PC-3 (cell line): ENCODE data around the gene GJC1.

Experiments
- EZH2 ChIP-seq: fragments of 300-600 bp; sonication (generic); IDR thresholded peaks from one replicate; pipeline ENCODE4 v1.6.1; 2017; ENCODE audit warnings: antibody characterized with exemption, mild to moderate bottlenecking, low read length; ENCODE audit not compliant: unreplicated experiment
- TF ChIP-seq, protein P1 (sequence below): fragments of 300-600 bp; sonication (generic); conservative IDR thresholded peaks from 2 replicates; pipeline ENCODE4 v1.5.1; 2017; ENCODE audit warnings: antibody characterized with exemption, low read depth, mild to moderate bottlenecking, low read length

DNA sequence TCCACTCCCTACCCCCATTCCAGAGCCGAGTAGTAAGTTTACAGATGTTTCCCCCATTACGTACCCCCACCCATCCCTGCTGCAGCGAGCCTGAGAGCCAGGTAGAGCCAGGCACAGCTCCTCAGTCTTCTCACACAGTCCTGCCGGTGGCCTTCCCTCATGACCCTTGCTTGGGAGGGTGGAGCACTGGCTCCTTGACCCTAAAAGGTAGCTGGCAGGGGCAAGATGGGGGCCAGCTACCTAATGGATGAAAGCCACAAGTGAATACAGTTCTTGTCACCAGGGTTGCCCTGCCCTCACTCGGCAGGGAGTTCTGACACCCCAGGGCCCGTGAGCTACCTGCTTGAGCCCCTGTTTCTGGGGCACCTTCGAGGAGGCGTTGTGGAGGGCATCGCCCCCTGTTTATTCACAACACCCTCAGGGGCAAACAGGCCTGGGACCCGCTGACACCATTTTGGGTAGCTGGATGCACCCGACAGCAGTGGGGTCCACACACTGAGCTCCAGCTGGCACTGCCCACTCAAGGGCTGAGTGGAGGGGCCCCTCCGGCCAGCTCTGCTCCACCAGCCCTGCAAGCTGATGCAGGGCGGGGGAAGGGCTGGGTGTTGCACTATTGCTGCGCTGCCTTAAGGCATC is 49.1 kb downstream of the GJC1 start:
- TF ChIP-seq, protein P1, sequence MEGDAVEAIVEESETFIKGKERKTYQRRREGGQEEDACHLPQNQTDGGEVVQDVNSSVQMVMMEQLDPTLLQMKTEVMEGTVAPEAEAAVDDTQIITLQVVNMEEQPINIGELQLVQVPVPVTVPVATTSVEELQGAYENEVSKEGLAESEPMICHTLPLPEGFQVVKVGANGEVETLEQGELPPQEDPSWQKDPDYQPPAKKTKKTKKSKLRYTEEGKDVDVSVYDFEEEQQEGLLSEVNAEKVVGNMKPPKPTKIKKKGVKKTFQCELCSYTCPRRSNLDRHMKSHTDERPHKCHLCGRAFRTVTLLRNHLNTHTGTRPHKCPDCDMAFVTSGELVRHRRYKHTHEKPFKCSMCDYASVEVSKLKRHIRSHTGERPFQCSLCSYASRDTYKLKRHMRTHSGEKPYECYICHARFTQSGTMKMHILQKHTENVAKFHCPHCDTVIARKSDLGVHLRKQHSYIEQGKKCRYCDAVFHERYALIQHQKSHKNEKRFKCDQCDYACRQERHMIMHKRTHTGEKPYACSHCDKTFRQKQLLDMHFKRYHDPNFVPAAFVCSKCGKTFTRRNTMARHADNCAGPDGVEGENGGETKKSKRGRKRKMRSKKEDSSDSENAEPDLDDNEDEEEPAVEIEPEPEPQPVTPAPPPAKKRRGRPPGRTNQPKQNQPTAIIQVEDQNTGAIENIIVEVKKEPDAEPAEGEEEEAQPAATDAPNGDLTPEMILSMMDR = no peak
- TF ChIP-seq EZH2 = no peak
